Measurements from ENCODE around the gene IQGAP2.

Gene IQGAP2

GRCh38 chr5:76526950-76527583 lies 124.0 kb downstream of the IQGAP2 start:
- TF ChIP-seq GATA3 (IDR thresholded peaks at IDR 0.05; ENCODE audit: low read depth, low read length) (peak; percentile 68), GATA2 (IDR thresholded peaks at IDR 0.05; ENCODE audit: low read depth, low read length) (peak; percentile 76)

- no peak for TF ChIP-seq GATA3 (IDR thresholded peaks at IDR 0.05; ENCODE audit: low read depth, low read length)
Observed at GRCh38 chr5:76527685-76528161, 124.6 kb downstream of the IQGAP2 start.

- TF ChIP-seq GATA2 (IDR thresholded peaks at IDR 0.05; ENCODE audit: low read depth, low read length), result no peak
- TF ChIP-seq GATA3 (IDR thresholded peaks at IDR 0.05; ENCODE audit: low read depth, low read length), result no peak
Observed at GRCh38 chr5:76528547-76529331, 125.7 kb downstream of the IQGAP2 start.

- TF ChIP-seq GATA3 (IDR thresholded peaks at IDR 0.05; ENCODE audit: low read depth, low read length) (no peak), GATA2 (IDR thresholded peaks at IDR 0.05; ENCODE audit: low read depth, low read length) (no peak)
Observed at GRCh38 chr5:76529464-76530344, 126.6 kb downstream of the IQGAP2 start.

GRCh38 chr5:76532052-76532451 lies 129.0 kb downstream of the IQGAP2 start:
- TF ChIP-seq GATA2 (IDR thresholded peaks at IDR 0.05; ENCODE audit: low read depth, low read length), result no peak
- TF ChIP-seq GATA3 (IDR thresholded peaks at IDR 0.05; ENCODE audit: low read depth, low read length), result no peak

GRCh38 chr5:76532973-76533372 lies 129.9 kb downstream of the IQGAP2 start:
- TF ChIP-seq GATA2 (IDR thresholded peaks at IDR 0.05; ENCODE audit: low read depth, low read length) (no peak), GATA3 (IDR thresholded peaks at IDR 0.05; ENCODE audit: low read depth, low read length) (no peak)

GRCh38 chr5:76535577-76535976 lies 132.5 kb downstream of the IQGAP2 start:
- TF ChIP-seq GATA2 (IDR thresholded peaks at IDR 0.05; ENCODE audit: low read depth, low read length) (no peak), GATA3 (IDR thresholded peaks at IDR 0.05; ENCODE audit: low read depth, low read length) (no peak)

GRCh38 chr5:76537073-76537543 lies 134.0 kb downstream of the IQGAP2 start:
- TF ChIP-seq GATA2 (IDR thresholded peaks at IDR 0.05; ENCODE audit: low read depth, low read length) (no peak), GATA3 (IDR thresholded peaks at IDR 0.05; ENCODE audit: low read depth, low read length) (no peak)

GRCh38 chr5:76542241-76542640 lies 139.2 kb downstream of the IQGAP2 start:
- no peak for TF ChIP-seq GATA2 (IDR thresholded peaks at IDR 0.05; ENCODE audit: low read depth, low read length)
- TF ChIP-seq GATA3 (IDR thresholded peaks at IDR 0.05; ENCODE audit: low read depth, low read length), result no peak

- no peak for TF ChIP-seq GATA2 (IDR thresholded peaks at IDR 0.05; ENCODE audit: low read depth, low read length)
- TF ChIP-seq GATA3 (IDR thresholded peaks at IDR 0.05; ENCODE audit: low read depth, low read length), result no peak
Observed at GRCh38 chr5:76542887-76543690, 140.0 kb downstream of the IQGAP2 start.

GRCh38 chr5:76544268-76544926 lies 141.3 kb downstream of the IQGAP2 start:
- TF ChIP-seq GATA2 (IDR thresholded peaks at IDR 0.05; ENCODE audit: low read depth, low read length) (no peak), GATA3 (IDR thresholded peaks at IDR 0.05; ENCODE audit: low read depth, low read length) (no peak)

GRCh38 chr5:76545184-76545583 lies 142.1 kb downstream of the IQGAP2 start:
- no peak for TF ChIP-seq GATA2 (IDR thresholded peaks at IDR 0.05; ENCODE audit: low read depth, low read length)
- TF ChIP-seq GATA3 (IDR thresholded peaks at IDR 0.05; ENCODE audit: low read depth, low read length), result no peak

All from SH-SY5Y (cell line).